Endometrial microvascular endothelial cells (primary cell): ENCODE data around the gene KIAA1614. TPM values are rescaled to one million over a fixed set of nuclear protein-coding genes. Genes with fewer than 3 reads are reported as not detected.

Source experiments
- in situ Hi-C: cut with HindIII; loops from 2 replicates; pipeline ENCODE4 v1.10.0; 2017; ENCODE audit warnings: low sequenced_read_pairs, low pct_unique_long_range_greater_than_20kb; ENCODE audit errors: inconsistent ontology term
- total RNA-seq: library from RNA; depleted of rRNA; stranded (reverse); fragments of >200 nt; gene quantifications from one replicate; pipeline ENCODE4 v1.2.3, GENCODE V29; 2015; ENCODE audit errors: inconsistent ontology term

The KIAA1614 gene
- total RNA-seq, 1 donor from 2014 or later: 11.2 TPM

GRCh38 chr1:180971273-180971997, 58.7 kb downstream of the KIAA1614 start:
- in situ Hi-C loops: no loop called here

GRCh38 chr1:180973369-180973768, 60.7 kb downstream of the KIAA1614 start:
- in situ Hi-C loops: no loop called here

GRCh38 chr1:180974236-180974635, 61.5 kb downstream of the KIAA1614 start:
- in situ Hi-C loops: no loop called here

GRCh38 chr1:180975551-180975950, 62.9 kb downstream of the KIAA1614 start:
- in situ Hi-C loops: no loop called here

GRCh38 chr1:180976191-180976590, 63.5 kb downstream of the KIAA1614 start:
- in situ Hi-C loops: no loop called here

- in situ Hi-C loops: no loop called here
These were observed 64.1 kb downstream of the KIAA1614 start for GRCh38 chr1:180976732-180977357.

- in situ Hi-C loops: no loop called here
These were observed 69.1 kb downstream of the KIAA1614 start for GRCh38 chr1:180981596-180982387.

- in situ Hi-C loops: no loop called here
These were observed 69.7 kb downstream of the KIAA1614 start for GRCh38 chr1:180982422-180982821.

GRCh38 chr1:180988253-180988752, 75.6 kb downstream of the KIAA1614 start:
- in situ Hi-C loops: no loop called here

GRCh38 chr1:180994262-180994661, 81.6 kb downstream of the KIAA1614 start:
- in situ Hi-C loops: no loop called here

GRCh38 chr1:180997843-180998504, 85.3 kb downstream of the KIAA1614 start:
- in situ Hi-C loops: no loop called here

Other genes starting within 250 kb of the KIAA1614 start
- gene STX6, start 110.0 kb downstream of the KIAA1614 start, total RNA-seq: 27.9 TPM
- 13.8 TPM for gene MR1, start 121.1 kb downstream of the KIAA1614 start, total RNA-seq
- gene IER5, start 175.8 kb downstream of the KIAA1614 start, total RNA-seq: 19.7 TPM